Effector CD4-positive, alpha-beta T cell (primary cell): ENCODE data around the gene FARSB.
"Not testable (repeated sequence)": the region's sequence is repeated elsewhere in the genome, so short reads cannot be mapped to it uniquely, and the experiment has no call there.

Experiments used
- DNase-seq: peaks from one replicate; pipeline ENCODE4 v3.0.0-alpha.2; 2020
- total RNA-seq: gene quantifications from one replicate; lab custom pipeline; 2026; lab: John Stamatoyannopoulos, UW

Gene FARSB
- 18.4 reads per million, percentile 45 among the genes with 10 or more reads in this experiment for total RNA-seq

- peak; percentile 91 for DNase-seq
Observed at GRCh38 chr2:222655787-222656525, at the start of gene FARSB. Gene FARSB (minus strand): TSS chr2:222656092. CDS start chr2:222656073, 19 bp downstream.

DNA sequence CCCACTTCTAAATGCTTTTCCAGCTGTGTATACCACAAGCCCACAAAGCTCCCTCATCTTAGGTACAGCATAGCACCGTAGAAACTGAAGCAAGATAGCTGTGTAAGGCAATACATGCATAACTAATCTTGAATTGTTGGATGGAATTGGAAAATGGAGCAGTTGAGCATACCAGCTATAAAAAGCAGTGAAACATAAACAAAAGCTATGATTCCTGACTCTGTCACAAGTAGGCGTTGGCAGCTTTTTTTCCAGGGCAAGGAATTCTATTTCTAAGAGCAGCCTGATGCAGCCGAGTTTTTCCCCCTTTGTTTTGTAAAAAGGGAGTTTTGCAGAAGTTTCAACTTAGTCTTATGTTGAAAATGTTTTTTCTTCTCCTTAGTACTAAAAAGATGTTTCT is 48.0 kb upstream of the FARSB start:
- DNase-seq = no peak

- no peak for DNase-seq
Observed at GRCh38 chr2:222703091-222703490, 47.2 kb upstream of the FARSB start.

DNA sequence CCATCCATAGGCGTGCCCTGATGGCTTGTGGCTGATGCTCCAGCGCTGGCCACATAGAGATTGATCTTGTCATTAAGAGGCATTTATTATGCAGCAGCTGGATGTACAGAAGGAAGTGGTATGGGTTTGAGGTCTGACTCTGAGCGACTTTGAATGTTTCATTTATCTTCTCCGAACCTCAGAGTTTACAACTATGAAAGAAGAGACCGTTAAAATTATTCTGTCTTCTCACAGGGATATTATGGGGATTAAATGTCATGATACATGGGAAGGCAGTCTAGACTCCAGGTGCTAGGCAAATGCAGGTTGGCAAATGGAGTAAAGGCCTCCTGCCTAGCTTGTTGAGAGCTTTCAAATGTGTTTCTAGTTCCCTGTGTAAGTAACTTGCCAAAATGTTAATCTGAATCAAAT is 45.8 kb upstream of the FARSB start:
- no peak for DNase-seq

DNA sequence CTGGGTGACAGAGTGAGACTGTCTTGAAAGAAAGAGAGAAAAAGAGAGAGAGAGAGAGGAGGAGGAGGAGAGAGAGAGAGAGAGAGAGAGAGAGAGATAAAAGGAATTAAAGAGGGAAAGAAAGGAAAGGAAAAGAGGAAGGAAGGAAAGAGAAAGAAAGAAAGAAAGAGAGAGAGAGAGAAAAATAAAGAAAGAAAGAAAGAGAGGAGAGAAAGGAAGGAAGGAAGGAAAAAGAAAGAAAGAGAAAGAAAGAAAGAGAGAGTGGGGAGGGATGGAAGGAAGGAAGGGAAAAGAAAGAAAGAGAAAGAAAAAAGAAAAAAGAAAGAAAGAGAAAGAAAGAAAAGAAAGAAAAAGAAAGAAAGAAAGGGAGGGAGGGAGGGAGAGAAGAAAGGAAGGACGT is 45.3 kb upstream of the FARSB start:
- DNase-seq = no peak

- DNase-seq = no peak
Observed at GRCh38 chr2:222698276-222698675, 42.4 kb upstream of the FARSB start.

DNA sequence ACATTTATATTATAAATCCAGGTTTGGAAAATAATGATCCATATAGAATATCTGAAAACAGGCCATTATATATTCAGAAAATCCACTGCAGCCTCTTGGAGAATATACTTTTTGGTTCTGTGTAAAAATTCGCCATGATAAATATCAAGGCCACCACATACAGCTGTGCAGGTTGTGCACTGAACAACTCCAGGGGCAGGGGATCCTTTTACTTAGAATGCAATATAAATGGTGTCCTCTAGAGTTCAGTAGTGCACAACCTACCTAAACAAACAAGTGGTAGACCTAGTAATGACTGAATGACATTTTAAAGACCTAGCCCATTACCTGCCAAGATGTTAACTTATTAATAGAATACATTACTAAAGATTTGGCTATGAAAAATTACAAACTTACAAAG is 37.9 kb upstream of the FARSB start:
- no peak for DNase-seq

DNA sequence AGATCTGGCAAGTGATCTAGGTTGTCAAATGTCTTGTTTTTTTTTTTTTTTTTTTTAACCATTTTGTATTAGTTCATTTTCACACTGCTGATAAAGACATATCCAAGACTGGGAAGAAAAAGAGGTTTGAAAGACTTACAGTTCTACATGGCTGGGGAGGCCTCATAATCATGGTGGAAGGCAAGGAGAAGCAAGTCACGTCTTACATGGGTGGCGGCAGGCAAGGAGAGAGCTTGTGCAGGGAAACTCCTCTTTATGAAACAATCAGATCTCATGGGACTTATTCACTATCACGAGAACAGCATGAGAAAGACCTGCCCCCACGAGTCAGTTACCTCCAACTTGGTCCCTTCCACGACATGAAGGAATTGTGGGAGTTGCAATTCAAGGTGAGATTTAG is 37.5 kb upstream of the FARSB start:
- not testable (repeated sequence) for DNase-seq

GRCh38 chr2:222690564-222691200 is 34.8 kb upstream of the FARSB start:
- DNase-seq = peak; percentile 60

GRCh38 chr2:222689322-222689721 is 33.4 kb upstream of the FARSB start:
- no peak for DNase-seq

GRCh38 chr2:222688917-222689316 is 33.0 kb upstream of the FARSB start:
- DNase-seq = no peak

DNA sequence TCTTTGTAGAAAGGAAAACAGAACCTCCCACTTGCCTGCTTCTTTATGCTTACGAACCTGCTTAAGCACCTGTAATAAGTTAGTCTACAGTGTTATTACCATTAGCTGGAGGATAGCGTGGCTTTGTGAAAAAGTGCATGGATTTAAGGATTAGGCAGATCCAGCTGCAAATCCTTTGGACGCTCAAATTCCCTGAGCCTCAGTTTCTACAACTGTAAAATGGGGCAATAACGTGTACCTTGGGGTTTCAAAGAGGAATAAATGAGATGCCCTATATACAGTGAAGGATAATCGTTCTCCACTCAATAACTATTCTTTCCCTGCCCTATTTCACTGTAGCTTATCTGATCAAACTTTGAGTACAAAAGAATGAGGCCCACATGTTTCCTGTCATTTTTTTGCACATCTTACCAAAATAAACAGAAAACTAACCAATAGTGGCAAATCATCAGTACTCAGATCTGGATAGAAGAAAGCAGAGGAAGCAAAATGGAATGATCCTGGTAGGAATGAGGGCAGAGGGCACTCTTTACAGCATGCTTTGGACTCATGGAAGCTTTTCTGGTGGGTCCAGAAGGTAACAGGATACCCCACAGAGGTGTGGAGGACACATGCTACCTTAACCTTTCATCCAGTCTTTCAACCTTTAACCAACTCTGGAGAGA is 30.3 kb upstream of the FARSB start:
- DNase-seq = no peak

DNA sequence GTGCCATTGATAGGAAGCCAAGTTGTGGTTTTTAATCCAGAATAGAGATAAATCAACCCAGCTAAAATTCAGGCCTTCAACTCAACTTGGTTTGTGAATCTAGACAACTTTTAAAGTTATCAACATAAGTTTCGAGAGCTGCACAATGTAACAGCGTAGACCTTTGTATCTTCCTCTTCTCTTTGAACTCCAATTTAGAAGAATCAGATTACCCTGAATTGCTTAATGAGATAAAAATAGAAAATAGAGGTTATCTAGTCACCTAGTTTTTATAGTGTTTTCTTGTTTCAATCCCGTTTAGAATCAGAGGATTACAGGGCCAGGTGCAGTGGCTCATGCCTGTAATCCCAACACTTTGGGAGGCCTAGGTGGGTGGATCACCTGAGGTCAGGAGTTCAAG is 27.9 kb upstream of the FARSB start:
- no peak for DNase-seq

- no peak for DNase-seq
Observed at GRCh38 chr2:222677981-222678380, 22.1 kb upstream of the FARSB start.

DNA sequence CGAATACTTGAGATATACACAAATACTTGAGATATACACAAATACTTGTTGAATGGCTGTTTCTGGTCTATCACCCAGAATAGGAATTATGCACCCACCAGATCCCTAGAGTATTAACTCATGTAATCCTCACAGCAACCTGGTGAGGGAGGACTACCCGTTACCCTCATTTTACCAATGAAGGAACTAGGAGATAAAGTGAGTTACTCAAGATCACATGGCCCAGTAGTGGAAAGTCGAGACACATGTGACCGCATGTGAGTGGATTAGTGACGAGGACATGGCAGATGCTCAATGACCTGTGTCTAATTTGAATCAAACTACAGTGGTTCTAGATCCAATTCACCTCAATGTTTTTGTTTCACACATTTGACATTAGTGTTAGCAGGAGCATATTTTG is 18.0 kb upstream of the FARSB start:
- DNase-seq = no peak

DNA sequence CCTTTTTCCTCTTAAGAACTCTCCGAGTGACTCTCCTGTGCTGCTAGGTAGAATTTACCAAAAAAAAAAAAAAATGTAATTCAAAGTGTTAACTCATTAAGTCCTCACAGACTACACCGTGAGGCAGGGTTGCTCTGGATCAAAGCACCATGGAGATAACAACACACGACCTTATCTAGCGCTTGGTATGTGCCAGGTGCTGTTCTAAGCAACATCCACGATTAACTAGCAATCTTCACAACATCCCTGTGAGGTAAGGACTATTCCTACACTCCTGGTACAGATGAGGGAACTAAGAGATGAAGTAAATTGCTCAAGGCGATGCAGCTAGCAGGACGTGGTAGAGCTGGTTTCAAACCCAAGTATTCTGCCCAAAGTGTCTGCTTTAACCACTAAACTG is 17.4 kb upstream of the FARSB start:
- DNase-seq = no peak

DNA sequence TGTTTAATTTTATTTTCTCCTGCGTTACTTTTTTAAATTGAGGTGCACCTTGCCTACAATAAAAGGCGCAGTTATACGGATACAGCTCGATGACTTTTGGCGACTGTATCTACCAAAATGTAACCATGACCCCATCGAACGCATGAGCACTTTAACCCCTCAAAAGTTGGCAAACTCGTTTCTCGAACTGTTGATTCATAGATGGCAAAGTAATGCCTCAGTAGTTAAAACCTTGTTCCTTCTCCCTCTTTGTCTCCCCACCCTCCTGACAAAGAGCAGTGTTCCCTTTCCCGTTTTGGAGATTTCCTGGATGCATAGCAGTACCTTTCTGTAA is 16.1 kb upstream of the FARSB start:
- DNase-seq = no peak

GRCh38 chr2:222671259-222672067 is 15.6 kb upstream of the FARSB start, which contains the start of gene MOGAT1:
Gene MOGAT1 (plus strand): TSS chr2:222671658. CDS start chr2:222671786, 128 bp downstream.
- no peak for DNase-seq

- DNase-seq = no peak
Observed at GRCh38 chr2:222670191-222671038, 14.5 kb upstream of the FARSB start.

GRCh38 chr2:222669353-222669752 is 13.5 kb upstream of the FARSB start:
- DNase-seq = no peak

- no peak for DNase-seq
Observed at GRCh38 chr2:222668494-222669154, 12.7 kb upstream of the FARSB start.

- no peak for DNase-seq
Observed at GRCh38 chr2:222663479-222663878, 7.6 kb upstream of the FARSB start.
